Astrocyte (in vitro differentiated cells and primary cell): ENCODE measurements around the gene LIN28B. TPM values are rescaled to one million over a fixed set of nuclear protein-coding genes. Genes with fewer than 3 reads are reported as not detected.

Experiments used
- DNase-seq: peaks from one replicate; pipeline ENCODE4 v3.0.0-alpha.2; 2010; ENCODE audit warnings: low read depth
- FAIRE-seq: peaks from 2 replicates; lab custom pipeline; 2011; peaks lifted over from hg19 to GRCh38; lab: Jason Lieb, UNC
- H2AFZ ChIP-seq: 2 replicates; pipeline ENCODE4 v1.6.0; 2012; ENCODE audit warnings: low read depth, low read length, inconsistent platforms
- H3K27ac ChIP-seq: 2 replicates; pipeline ENCODE4 v1.5.1; 2011; ENCODE audit warnings: low read depth, low read length, inconsistent platforms
- H3K27me3 ChIP-seq: 2 replicates; pipeline ENCODE4 v1.6.0; 2011; ENCODE audit warnings: low read length, inconsistent platforms; ENCODE audit not compliant: insufficient read depth
- H3K36me3 ChIP-seq: 2 replicates; pipeline ENCODE4 v1.5.1; 2011; ENCODE audit warnings: low read length, inconsistent platforms; ENCODE audit not compliant: insufficient read depth
- H3K4me1 ChIP-seq: 2 replicates; pipeline ENCODE4 v1.5.1; 2011; ENCODE audit warnings: low read length, inconsistent platforms; ENCODE audit not compliant: insufficient read depth
- H3K4me2 ChIP-seq: 2 replicates; pipeline ENCODE4 v1.6.0; 2012; ENCODE audit warnings: low read length, inconsistent platforms
- H3K4me3 ChIP-seq: 2 replicates; pipeline ENCODE4 v1.5.1; 2011; ENCODE audit warnings: low read depth, mild to moderate bottlenecking, low read length, inconsistent platforms; ENCODE audit not compliant: insufficient read depth
- H3K79me2 ChIP-seq: 2 replicates; pipeline ENCODE4 v1.6.0; 2012; ENCODE audit warnings: mild to moderate bottlenecking, low read length, inconsistent platforms; ENCODE audit not compliant: insufficient read depth
- H3K9ac ChIP-seq: 2 replicates; pipeline ENCODE4 v1.6.0; 2012; ENCODE audit warnings: mild to moderate bottlenecking, low read length, inconsistent platforms
- H3K9me3 ChIP-seq: 2 replicates; pipeline ENCODE4 v1.5.1; 2012; ENCODE audit warnings: low read depth, mild to moderate bottlenecking, low read length, inconsistent platforms; ENCODE audit not compliant: insufficient read depth
- H4K20me1 ChIP-seq: 2 replicates; pipeline ENCODE4 v1.6.0; 2012; ENCODE audit warnings: low read length, inconsistent platforms; ENCODE audit not compliant: insufficient read depth
- H3K27ac Mint-ChIP-seq: one replicate; pipeline ENCODE4 v1.8.0; 2021; ENCODE audit warnings: mild to moderate bottlenecking, mixed read lengths; ENCODE audit not compliant: unreplicated experiment
- H3K27me3 Mint-ChIP-seq: one replicate; pipeline ENCODE4 v1.8.0; 2021; ENCODE audit warnings: low read depth, mixed read lengths; ENCODE audit not compliant: unreplicated experiment
- H3K36me3 Mint-ChIP-seq: one replicate; pipeline ENCODE4 v1.8.0; 2021; ENCODE audit warnings: low read depth, mixed read lengths; ENCODE audit not compliant: unreplicated experiment
- H3K4me1 Mint-ChIP-seq: one replicate; pipeline ENCODE4 v1.8.0; 2021; ENCODE audit warnings: low read depth, mixed read lengths; ENCODE audit not compliant: unreplicated experiment
- H3K4me3 Mint-ChIP-seq: one replicate; pipeline ENCODE4 v1.8.0; 2021; ENCODE audit warnings: mild to moderate bottlenecking, moderate library complexity, mixed read lengths; ENCODE audit not compliant: unreplicated experiment
- H3K9me3 Mint-ChIP-seq: one replicate; pipeline ENCODE4 v1.8.0; 2021; ENCODE audit warnings: mild to moderate bottlenecking, mixed read lengths; ENCODE audit not compliant: unreplicated experiment
- EZH2 ChIP-seq: IDR thresholded peaks from 2 replicates; pipeline ENCODE4 v1.6.1; 2012; ENCODE audit warnings: mild to moderate bottlenecking, low read length, inconsistent platforms; ENCODE audit not compliant: insufficient read depth
- total RNA-seq: library from RNA; stranded (reverse); gene quantifications from 2 replicates; pipeline ENCODE4 v1.2.1, GENCODE V29; 2021
- TF ChIP-seq, protein P1 (sequence below): IDR thresholded peaks from 2 replicates; pipeline ENCODE4 v1.5.1; 2011; ENCODE audit warnings: low read depth, mild to moderate bottlenecking, inconsistent platforms, low read length, moderate library complexity; ENCODE audit not compliant: insufficient read depth

Gene LIN28B
- total RNA-seq, 1 donor from 2014 or later: 29.0 TPM

DNA sequence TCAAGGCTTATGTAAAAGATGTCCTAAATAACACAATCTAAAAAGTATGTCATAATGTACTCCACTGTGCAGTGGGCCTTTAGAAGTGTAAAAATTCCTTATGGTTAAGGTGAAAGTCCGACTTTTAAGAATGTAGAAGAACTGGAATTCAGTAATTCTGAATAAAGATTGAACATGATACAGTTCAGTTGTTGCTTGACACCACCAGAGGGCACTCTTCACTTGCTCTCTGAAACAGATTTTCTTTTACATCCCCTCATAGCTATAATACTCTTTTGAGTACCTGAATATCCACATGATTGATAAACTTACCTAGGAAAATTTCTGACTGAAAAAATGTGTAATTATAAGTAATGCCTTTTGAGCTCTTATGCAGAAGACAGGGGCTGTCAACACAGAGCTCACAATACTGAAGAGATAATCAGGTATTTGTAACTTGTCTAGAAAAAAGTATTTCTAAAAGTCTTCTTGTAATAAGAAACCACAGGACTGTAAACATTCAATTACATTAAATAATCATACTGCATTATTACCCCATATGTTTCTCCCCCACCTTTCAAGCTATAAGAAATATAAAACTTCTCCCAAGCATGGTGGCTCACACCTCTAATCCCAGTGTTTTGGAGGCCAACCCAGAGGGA lies 130.8 kb downstream of the LIN28B start:
- Mint-ChIP-seq H3K27ac (no peak overlapping the region), H3K27me3 (no peaks in the 10 kb centered on the region)

DNA sequence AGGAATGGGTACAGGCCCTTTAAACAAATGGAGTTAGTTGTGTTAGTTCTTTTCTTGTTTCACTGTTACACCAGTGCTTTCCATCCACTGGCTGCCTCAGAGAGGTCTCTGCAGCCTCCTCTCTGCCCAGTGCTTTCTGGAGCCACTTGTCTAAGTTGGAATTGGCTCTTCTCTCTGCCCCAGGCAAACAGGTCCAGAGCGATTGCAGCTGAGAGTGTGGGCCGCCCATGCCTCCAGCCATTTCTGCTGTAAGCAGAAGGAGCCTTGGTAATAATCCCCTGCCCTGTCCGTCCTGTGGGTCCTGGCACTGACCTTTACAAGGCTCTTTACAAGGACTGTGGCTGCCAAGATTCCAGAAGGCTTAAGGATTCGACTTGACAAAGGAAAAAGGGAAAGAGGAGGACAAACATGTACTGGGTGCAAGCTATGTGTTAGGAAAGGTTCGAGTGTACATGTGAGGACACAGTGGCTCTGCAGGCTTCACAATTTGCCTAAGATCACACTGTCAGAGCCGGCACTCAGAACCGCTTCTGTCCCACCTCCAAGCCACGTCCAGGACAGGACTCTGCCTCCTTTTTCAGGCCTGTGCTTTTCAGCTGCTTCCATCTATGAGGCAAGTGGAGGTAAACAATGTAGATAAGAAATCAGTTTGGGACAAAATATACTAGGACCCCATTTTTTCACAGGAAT lies 134.4 kb downstream of the LIN28B start:
- Histone ChIP-seq H4K20me1 (no peaks in the 10 kb centered on the region), H3K9ac (no peak overlapping the region), H2AFZ (no peak overlapping the region), H3K4me2 (no peak overlapping the region), H3K79me2 (no peaks in the 10 kb centered on the region), H3K36me3 (no peaks in the 10 kb centered on the region), H3K27me3 (no peaks in the 10 kb centered on the region), H3K4me3 (no peak overlapping the region), H3K4me1 (no peaks in the 10 kb centered on the region), H3K9me3 (no peaks in the 10 kb centered on the region), H3K27ac (no peak overlapping the region)
- Mint-ChIP-seq H3K9me3 (peaks cover 2% of the 10 kb centered on the region), H3K4me3 (no peak overlapping the region), H3K4me1 (no peaks in the 10 kb centered on the region), H3K27ac (no peak overlapping the region), H3K36me3 (no peaks in the 10 kb centered on the region), H3K27me3 (no peaks in the 10 kb centered on the region)
- TF ChIP-seq, protein P1, sequence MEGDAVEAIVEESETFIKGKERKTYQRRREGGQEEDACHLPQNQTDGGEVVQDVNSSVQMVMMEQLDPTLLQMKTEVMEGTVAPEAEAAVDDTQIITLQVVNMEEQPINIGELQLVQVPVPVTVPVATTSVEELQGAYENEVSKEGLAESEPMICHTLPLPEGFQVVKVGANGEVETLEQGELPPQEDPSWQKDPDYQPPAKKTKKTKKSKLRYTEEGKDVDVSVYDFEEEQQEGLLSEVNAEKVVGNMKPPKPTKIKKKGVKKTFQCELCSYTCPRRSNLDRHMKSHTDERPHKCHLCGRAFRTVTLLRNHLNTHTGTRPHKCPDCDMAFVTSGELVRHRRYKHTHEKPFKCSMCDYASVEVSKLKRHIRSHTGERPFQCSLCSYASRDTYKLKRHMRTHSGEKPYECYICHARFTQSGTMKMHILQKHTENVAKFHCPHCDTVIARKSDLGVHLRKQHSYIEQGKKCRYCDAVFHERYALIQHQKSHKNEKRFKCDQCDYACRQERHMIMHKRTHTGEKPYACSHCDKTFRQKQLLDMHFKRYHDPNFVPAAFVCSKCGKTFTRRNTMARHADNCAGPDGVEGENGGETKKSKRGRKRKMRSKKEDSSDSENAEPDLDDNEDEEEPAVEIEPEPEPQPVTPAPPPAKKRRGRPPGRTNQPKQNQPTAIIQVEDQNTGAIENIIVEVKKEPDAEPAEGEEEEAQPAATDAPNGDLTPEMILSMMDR: no peak
- TF ChIP-seq EZH2: no peak
- DNase-seq: no peak
- no peak for FAIRE-seq

More for the DNA sequence above, 130.8 kb downstream of the LIN28B start:
- peak; percentile 24 for DNase-seq
- Histone ChIP-seq H3K4me3 (no peak overlapping the region), H3K27ac (no peak overlapping the region), H3K9ac (no peak overlapping the region), H3K4me2 (no peak overlapping the region), H3K36me3 (no peaks in the 10 kb centered on the region), H3K4me1 (no peaks in the 10 kb centered on the region), H2AFZ (no peak overlapping the region), H4K20me1 (no peaks in the 10 kb centered on the region), H3K9me3 (no peaks in the 10 kb centered on the region), H3K27me3 (no peaks in the 10 kb centered on the region), H3K79me2 (no peaks in the 10 kb centered on the region)
- peak; percentile 96 for FAIRE-seq
- H3K4me1 Mint-ChIP-seq: no peaks in the 10 kb centered on the region
- no peaks in the 10 kb centered on the region for H3K36me3 Mint-ChIP-seq
- TF ChIP-seq EZH2: no peak
- TF ChIP-seq, protein P1: peak; percentile 84
- no peaks in the 10 kb centered on the region for H3K9me3 Mint-ChIP-seq
- no peak overlapping the region for H3K4me3 Mint-ChIP-seq

DNA sequence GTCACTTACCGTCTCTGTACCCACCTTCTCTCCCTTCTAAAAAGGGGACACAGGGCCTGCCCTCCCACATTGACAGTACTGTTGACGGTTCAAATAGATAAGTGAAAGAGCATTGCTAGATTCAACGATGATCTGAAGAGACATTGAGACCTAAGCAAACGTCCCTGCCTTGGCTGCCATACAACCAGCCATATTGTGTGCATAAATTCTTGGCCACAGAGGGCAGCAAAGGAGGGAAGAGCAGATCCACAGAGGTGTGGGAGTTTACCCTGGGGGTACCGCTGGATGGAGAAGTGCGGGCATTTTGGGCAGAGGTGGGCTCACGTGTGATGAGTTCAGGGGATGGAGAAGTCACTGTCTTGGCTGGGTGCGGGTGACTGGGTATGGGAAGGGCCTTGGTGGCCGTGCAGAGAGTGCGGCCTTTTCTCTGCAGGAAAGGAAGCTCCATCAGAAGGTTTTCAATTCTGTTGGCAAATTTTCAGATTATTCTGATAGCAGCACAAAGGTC lies 137.3 kb downstream of the LIN28B start:
- H3K4me1 Mint-ChIP-seq: no peaks in the 10 kb centered on the region
- H3K27ac Mint-ChIP-seq: no peak overlapping the region
- Histone ChIP-seq H3K4me3 (no peak overlapping the region), H3K4me1 (no peaks in the 10 kb centered on the region), H3K27me3 (no peaks in the 10 kb centered on the region), H3K9me3 (no peaks in the 10 kb centered on the region), H3K27ac (no peak overlapping the region), H2AFZ (no peak overlapping the region), H3K79me2 (no peaks in the 10 kb centered on the region), H3K4me2 (no peak overlapping the region), H3K36me3 (peaks cover under 1% of the 10 kb centered on the region), H3K9ac (no peak overlapping the region), H4K20me1 (no peaks in the 10 kb centered on the region)
- peaks cover 2% of the 10 kb centered on the region for H3K9me3 Mint-ChIP-seq
- TF ChIP-seq EZH2: no peak
- peaks cover 2% of the 10 kb centered on the region for H3K36me3 Mint-ChIP-seq
- FAIRE-seq: no peak
- H3K4me3 Mint-ChIP-seq: no peak overlapping the region
- no peak for DNase-seq
- H3K27me3 Mint-ChIP-seq: no peaks in the 10 kb centered on the region
